NCI-H128 (cell line): ENCODE data around the gene ITK.
"Not testable (repeated sequence)": the region's sequence is repeated elsewhere in the genome, so short reads cannot be mapped to it uniquely, and the experiment has no call there.

Experiments
- DNase-seq: peaks from one replicate; lab custom pipeline; 2025; ENCODE audit not compliant: unreplicated experiment; lab: John Stamatoyannopoulos, UW

ITK gene

DNA sequence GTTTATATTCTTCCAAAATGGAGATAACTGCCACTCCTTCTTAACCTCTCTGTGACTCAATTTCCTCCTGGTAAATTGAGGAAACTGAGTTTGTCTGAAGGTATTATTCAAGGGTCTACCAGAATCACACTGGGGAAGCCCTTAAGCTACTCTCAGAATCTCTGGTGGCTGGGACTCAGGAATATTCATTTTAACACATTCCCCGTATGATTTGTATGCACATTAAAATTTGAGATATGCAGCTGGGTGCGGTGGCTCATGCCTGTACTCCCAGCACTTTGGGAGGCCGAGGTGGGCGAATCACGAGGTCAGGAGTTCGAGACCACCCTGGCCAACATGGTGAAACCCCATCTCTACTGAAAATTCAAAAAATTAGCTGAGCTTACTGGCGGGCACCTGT is 64.1 kb downstream of the ITK start:
- not testable (repeated sequence) for DNase-seq

DNA sequence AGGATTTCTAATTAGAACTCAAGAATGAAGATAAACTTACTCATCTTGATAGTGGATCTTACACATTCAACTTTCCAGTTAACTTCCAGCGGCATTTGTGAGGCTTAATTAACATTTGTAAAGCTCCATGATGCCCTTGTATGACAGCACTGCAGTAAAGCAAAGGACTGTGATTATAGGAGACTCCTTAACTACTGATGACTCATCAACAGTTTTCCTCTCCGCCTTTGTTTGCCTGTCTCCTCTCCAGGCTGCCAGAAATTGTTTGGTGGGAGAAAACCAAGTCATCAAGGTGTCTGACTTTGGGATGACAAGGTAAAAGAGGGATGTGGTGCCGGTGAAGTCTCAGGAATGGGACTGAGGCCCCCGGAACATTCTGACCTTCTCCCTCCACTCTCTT is 64.8 kb downstream of the ITK start:
- no peak for DNase-seq

DNA sequence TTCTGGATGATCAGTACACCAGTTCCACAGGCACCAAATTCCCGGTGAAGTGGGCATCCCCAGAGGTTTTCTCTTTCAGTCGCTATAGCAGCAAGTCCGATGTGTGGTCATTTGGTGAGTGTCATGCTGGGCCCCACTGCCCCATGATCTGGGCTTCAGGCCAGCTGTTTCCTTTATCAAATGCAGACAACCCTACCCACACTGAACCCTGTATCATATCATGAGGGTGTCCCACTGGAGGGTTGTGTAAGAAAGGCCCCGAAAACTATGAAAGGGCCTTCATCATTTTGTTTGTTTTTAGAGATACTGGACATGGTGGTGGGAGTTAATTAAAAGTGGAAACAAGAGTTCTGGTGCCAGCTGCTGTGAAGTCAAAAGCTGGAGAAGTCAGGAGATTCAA is 65.2 kb downstream of the ITK start:
- no peak for DNase-seq

DNA sequence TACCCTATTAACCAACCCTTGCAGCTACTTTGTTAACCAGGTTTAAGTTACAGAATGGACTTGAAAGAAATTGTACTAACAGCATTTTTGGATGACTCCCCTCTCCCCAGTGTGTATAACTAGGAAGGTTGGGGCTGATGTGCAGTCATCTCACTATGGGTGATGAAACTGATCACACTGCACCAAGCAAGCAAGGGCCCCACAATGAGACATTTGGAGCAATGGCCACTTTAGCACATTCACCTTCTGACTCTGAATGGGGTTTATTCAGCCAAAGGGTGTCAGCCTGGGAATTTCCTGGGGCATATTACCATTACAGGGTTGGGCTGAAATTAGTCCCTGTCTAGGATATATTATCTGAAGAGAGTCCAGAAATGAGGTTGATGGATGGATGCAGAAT is 66.6 kb downstream of the ITK start:
- DNase-seq = no peak

DNA sequence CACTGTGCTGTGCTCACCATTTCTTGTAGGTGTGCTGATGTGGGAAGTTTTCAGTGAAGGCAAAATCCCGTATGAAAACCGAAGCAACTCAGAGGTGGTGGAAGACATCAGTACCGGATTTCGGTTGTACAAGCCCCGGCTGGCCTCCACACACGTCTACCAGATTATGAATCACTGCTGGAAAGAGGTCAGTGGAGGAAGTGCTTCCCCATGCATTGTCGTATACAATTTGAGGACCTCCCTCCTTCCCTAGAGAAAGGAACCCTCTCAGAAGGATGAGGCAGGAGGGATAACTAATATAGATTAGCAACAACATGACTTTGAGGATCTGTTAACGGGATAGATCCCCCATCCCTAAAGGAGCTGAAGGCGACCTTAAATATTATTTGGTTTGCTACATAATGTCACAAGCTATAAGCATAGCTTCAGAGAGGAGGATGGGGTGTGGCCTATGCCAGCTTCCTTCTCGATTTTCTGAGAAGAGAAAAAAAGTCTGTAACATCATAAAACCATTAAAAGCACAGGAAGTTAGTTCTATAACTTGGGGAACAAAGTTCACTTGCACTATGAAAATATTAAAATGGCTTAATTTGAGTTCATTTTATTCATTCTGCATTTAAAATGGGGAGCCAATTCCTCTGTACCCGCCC is 68.3 kb downstream of the ITK start:
- DNase-seq = no peak

DNA sequence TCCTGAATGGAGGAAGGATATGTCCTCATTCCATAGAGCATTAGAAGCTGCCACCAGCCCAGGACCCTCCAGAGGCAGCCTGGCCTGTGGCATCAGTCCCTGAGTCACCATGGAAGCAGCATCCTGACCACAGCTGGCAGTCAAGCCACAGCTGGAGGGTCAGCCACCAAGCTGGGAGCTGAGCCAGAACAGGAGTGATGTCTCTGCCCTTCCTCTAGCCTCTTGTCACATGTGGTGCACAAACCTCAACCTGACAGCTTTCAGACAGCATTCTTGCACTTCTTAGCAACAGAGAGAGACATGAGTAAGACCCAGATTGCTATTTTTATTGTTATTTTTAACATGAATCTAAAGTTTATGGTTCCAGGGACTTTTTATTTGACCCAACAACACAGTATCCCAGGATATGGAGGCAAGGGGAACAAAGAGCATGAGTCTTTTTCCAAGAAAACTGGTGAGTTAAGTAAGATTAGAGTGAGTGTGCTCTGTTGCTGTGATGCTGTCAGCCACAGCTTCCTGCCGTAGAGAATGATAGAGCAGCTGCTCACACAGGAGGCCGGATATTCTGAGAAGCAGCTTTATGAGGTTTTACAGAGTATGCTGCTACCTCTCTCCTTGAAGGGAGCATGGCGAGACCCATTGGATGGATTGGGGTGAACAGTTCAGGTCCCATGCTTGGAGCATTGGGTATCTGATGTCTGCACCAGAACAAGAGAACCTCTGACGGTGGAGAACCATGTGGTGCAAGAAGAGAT is 72.2 kb downstream of the ITK start:
- DNase-seq = no peak

DNA sequence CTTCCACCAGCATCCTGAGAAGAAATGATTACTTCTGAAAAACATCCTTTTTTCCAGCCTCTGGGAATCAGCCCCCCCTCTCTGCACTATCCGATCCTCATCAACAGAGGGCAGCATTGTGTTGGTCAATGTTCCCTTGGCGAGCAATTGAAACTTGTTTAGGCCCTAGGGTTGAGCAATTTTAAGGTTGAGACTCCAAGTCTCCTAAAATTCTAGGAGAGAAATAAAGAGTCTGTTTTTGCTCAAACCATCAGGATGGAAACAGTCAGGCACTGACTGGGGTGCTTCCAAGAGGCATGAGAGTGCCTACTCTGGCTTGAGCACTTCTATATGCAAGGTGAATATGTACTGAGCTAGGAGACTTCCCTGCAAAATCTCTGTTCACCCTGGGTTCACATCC is 72.9 kb downstream of the ITK start:
- DNase-seq = no peak

DNA sequence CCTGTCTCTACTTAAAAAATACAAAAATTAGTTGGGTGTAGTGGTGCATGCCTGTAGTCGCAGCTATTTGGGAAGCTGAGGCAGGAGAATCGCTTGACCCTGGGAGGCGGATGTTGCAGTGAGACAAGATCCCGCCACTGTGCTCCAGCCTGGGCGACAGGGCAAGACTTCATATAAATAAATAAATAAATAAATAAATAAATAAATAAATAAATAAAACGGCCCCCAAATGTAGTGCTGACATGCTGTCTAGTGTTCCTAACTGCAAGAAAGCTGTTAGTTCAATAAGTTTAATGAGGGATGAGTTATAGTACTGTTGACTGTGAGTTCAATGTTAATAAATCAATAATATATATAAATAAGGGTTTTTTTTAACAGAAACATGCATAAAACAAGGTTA is 77.8 kb downstream of the ITK start:
- DNase-seq = no peak

DNA sequence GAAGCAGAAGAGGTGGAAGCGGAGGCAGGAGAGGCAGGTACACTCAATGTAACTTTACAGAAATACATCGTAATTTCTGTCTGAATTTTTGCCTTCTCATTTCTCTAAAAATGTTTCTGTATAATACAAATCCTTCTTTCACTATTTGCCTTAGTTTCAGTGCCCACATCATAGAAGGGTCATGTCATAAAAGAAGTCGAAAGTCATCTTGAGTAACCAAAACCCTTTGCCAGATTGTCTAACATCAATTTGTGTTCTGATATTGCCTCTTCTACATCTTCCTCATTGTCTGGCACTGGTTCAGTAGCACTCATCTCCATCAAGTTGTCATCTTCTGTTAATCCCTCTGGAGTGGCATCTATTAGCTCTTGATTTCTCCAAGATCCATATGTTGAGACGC is 79.1 kb downstream of the ITK start:
- no peak for DNase-seq

DNA sequence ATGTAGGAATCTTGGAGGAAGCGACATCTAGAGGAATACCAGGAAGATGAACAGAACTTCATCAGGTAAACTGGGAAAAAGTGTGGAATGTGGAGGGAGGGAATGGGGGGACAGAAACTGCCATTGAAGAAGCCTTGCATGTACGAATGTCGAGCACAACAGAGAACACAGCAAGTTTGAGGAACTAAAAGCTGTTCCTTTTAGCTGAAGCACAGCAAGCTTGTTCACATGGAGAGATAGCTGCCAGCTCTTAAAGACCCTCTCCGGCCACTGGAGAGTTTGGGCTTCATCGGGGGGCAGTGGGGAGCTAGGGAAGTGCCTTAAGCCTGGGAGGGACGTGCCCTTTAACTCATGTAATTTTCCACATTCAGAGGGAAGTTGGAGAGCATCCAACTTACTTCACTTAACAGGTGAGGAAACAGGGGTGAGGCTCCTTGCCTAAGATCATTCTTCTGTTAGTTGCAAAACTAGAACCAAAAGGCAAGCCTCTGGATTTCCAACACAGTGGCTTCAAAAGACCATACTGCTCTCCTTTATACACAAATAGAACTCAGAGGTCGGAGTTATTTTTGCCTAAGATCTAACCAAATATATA is 83.0 kb downstream of the ITK start:
- DNase-seq = no peak

DNA sequence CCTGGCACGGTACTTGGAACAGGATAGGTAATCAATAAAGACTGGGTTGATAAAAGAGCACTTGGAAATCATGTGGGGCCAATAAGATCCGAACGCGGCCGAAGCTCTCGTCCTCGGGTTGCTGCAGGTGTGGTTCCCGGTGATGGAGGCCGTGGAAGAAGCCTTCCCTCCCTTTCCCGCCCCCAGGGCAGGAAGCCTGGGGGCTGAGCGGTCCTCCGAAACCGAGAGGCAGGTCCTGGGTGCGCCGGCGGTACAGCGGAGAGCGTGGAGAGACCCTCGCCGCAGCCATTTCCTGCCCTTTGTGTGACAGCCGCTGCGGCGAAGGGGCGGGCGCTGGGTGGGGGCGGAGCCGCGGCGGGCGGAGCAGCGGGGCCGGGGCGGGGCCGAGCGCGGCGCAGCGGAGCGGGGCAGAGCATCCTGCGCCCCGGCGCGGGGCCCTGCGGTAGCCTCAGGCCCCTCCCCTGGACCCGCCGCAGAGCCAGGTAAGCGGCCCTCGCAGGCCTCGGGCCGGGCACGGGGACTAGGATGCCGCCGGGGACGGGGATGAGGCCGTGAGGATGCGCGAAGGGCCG is 85.2 kb downstream of the ITK start, which contains the start of gene CYFIP2:
Gene CYFIP2 (plus strand): TSS at position 410 of the 572 bp plus-strand sequence. CDS start 19,239 bp downstream, outside the sequence.
- DNase-seq = peak; percentile 18

DNA sequence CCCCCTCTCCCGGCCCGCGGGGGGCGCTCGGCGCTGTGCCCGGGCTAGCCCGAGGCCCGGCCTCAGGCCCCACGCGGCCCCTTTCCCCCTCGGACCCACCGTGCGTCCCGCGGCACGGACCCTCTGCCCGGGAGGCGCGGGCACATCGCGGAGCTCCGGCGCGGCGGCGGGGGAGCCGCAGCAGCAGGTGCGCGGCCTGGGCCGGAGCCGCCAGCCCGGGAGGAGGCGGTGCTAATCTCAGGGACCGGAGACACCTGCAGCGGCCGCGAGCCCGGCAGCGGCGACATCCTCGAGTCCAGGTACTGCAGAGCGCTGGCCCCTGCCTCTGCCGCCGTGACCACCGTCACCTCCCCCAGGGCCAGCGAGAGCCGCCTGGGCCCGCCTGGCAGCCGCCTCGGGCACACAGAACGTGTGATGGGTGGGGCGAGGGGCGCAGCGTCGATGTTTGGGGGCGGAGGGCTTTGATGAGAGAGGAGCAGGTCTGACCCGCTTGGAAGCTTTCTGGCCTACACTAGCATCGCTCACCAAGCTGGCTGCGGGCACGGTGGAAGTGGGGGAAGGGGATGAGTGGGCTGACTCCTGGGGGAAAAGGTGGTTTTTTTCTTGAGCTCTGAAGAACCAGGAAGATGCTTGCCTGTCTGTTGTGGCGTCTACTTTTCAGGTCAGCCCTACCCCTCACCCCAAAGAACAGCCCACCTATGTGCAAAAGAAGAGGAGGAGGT is 85.8 kb downstream of the ITK start:
- no peak for DNase-seq

DNA sequence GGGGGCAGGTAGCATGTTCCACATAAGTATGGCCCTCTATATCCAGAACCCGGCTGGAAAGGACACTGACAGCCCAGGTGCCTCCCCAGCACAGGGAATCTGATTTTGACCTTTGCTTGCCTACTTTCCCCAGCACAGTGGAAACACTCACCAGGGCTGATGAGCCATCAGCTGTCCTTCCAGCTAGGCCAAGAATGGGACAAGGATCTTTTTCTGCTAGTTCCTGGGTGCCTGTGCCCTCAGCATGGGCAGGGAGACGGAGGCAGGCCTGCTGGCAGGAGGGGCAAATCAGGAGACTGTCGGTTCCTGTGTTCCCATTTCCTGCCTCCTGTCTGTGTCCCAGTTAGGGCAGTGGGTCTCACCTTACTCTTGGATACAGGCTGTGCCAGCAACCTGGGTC is 86.4 kb downstream of the ITK start:
- no peak for DNase-seq

DNA sequence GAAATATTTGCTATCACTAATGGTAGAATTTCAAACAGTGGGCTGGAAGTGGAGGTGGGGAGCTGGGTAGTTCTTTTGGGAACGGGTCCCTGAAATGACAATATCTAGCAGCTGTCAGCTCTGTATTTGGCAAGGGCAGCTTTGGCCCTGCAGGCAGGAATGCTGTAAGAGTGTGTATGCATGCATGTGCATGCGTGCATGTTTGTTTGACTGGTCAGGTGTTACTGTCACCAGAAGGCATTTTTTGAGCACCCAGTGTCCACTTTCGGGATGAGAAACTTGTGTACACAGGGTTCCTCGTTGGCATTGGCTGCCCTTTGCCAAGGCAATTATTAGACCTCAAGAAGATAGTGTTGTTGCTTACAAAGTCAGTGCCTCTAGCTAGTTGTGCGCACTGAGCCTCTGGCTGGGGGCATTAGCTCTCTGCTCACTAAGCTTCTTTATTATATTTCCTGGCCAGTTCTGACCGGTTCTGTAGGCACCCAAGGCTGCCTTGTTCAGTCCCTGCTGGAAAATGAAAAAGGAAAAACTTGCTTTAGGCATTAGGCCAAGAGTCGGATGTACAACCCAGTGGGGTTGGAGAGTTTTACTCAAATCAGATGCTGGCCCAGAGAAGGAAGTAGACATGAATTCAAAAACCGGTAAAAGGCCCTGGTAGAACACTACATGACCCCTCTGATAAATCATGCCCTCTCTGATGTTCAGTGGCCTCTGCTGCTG is 87.3 kb downstream of the ITK start:
- no peak for DNase-seq

DNA sequence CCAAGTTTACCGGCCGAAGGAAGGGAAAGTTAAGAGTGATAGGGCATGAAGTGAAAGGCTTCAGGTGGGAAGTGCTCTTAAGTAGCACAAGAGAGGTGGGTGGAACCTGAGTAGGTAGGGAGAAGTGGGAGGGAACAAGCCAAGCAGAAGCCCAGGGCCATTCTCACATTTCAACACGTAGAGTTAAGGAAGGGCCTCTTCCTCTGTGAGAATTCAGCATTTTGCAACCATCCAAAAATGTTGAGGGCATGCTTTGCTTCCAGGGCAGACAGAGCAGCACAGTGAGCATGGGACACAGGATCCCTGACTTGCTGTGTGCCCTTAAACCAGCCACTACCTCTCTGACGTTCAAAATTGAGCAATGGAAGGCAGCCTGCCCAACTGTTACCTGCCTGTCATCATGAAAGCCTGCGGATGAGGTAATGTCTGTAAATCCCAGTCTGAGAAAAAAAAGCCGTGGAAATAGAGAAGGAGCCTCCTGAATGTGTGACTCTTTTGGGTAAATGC is 88.6 kb downstream of the ITK start:
- DNase-seq = no peak

DNA sequence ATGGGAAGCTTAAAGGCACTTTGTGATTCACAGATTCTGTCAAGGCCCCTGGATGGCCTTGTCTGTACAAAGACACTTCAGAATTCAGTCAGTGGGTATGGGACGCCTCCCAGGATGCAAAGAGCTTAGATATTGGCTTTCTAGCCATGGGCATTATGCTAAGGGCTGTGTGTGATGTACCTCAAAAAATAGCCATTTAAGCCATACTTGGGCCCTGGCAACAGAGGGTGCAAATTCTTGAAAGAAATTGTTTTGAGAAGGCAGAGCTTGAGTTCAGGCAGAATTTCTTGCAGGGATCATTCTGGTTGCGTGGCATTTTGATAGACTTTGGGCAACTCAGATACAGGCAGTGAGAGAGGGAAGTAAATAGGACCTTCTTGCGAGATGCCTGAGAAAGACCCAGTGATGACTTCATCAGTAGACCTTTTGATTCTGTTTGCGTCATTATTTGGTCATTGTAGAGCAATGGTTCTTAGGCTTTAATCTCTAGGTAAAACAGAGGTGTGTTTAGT is 89.2 kb downstream of the ITK start:
- DNase-seq = no peak

DNA sequence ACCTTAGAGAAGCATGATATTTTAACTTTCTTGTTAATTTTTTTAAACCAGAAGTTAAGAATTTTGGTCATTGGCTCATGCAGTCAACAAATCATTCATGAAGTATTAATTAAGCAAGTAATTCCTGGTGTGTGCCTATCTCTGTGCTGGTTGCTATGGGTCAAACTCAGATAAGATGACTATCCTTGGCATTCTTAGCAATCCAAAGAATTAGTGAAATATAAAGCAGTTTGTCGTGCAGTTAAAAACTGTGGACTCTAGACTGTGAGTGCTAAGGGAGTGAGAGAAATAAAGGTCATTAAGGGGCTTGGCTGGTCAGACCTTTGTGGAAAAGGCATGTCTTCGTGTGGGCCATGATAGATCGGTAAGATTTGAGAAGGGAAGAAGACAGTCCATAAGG is 90.1 kb downstream of the ITK start:
- DNase-seq = no peak

DNA sequence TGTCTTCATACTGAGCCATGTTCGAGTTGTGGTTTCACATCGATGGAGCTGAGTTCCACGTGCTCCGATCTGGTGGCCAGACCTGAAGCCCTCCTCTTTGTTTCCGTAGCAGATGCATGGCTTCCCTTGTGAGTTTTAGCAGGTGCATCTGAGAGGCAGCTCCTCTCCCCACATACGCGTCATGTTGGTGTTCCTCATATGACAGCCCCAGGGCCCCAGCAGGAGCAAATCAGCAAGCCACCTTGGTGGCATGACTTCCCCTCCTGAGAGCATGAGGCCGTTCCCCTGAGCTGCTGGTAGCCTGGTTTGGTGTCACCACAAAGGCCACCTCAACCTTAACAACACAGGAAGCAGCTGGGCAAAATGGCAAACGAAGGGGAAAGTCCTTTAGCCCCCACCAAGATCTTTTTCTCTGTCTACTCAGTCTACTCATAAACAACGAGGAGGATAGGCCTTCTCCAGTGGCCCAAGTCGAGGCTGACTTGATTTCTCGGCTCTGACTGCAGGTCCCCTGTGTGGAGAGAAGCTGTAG is 91.2 kb downstream of the ITK start:
- no peak for DNase-seq

DNA sequence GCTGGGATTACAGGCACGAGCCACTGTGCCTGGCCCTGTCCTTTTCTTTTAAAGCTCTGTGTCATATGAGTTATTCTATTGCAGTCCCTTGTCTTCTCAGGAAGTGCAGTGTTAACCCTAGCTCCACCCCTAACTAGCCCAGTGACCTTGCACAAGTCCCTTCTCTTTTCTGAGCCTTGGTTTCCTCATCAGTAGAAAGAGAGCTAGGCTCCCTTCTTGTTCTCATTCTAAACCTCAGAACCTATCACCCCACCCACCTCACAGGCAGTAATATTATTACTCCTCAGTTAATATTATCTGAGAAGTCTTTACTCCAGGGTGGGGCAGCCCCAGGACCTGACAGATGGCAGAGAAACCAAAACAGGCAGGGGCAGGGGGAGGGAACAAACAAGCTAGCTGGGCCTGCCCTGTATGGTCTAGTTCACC is 92.5 kb downstream of the ITK start:
- no peak for DNase-seq

DNA sequence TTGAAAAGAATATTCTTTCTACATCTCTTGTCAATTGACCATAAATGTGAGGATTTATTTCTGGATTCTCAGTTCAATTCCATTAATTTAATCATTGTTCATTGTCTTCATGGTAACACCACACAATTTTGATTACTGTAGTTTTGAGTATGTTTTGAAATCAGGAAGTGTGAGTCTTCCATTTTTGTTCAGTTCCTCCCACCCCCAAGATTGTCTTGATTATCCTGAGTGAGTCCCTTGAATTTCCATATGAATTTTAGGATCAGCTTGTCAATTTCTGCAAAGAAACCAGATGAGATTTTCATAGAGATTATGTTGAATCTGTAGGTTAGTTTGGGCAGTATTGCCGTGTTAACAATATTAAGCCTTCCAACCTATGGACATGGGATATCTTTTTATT is 94.8 kb downstream of the ITK start:
- DNase-seq = no peak
